Measurements from ENCODE around the gene ATP11B.

GRCh38 chr3:182783106-182783505, 10.2 kb upstream of the ATP11B start:
- TF ChIP-seq CTCF (IDR thresholded peaks at IDR 0.05) = no peak
- TF ChIP-seq POLR2A (IDR thresholded peaks at IDR 0.05) = no peak
